Measurements from ENCODE around the gene ACOT13. TPM values are rescaled to one million over a fixed set of nuclear protein-coding genes. Genes with fewer than 3 reads are reported as not detected.

The ACOT13 gene
- total and polyA plus RNA-seq, 2 of the 8 experiments (the other 6 are each of a cell fraction or from before 2014, with no cell fraction given): 27.6 to 40.6 TPM

DNA sequence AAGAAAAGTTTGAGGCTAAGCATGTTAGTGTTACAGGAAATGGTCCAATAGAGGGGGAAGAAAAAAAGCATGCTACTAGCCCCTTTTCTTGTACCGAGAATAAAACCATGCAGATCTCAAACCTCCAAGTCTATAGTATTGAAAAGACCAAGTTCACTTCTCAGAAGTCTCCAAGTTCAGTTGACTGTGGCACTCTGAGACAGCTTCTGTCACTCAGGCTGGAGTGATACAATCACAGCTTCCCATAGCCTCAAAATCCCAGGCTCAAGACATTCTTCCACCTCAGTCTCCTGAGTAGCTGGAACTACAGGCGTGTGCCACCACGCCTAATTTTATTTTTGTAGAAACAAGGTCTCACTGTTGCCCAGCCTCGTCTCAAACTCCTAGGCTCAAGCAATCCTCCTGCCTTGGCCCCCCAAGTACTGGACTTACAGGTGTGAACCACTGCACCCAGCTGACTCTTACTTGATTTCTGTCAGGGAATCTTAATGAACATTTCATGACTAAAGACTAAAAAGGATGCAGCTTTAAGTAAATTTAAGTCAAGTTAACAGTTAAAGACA, 35.9 kb downstream of the ACOT13 start:
- no peak overlapping the region for H2BK5ac ChIP-seq (ENCODE audit: low read depth, low read length)
- no peak for DNase-seq (ENCODE audit: low read depth in 1 of 2, low spot score in 2 of 2)
- no peak for FAIRE-seq
- no peak overlapping the region for H3K18ac ChIP-seq (ENCODE audit: extremely low read depth, low read length)
- no peak overlapping the region for H3K4me2 ChIP-seq (ENCODE audit: insufficient read depth in 1 of 2, low read depth in 2 of 2, low read length in 2 of 2)
- H2BK12ac ChIP-seq (ENCODE audit: low read depth, low read length): no peak overlapping the region
- ChIA-PET CTCF (ENCODE audit: partially characterized antibody) (interaction anchor here (0.7 to 3.4 kb wide), 5 partner anchors 120 to 206 kb away, joined by 3 to 17 read pairs (median 3); no protein-coding TSS in a partner anchor), POLR2A (ENCODE audit: partially characterized antibody) (interaction anchor here (0.6 to 4.8 kb wide), 19 partner anchors 8 to 446 kb away, joined by 3 to 31 read pairs (median 4); partner anchors contain the start of genes C6orf62 and GMNN)
- H3K9ac ChIP-seq (replicated peaks in 1 of 4; ENCODE audit: extremely low read depth in 1 of 4, low read depth in 3 of 4, low read length in 3 of 4): no peak overlapping the region
- H3K79me1 ChIP-seq (ENCODE audit: low read depth, low read length): no peaks in the 10 kb centered on the region
- no peak overlapping the region for H3K23ac ChIP-seq (ENCODE audit: insufficient read length)
- no peak overlapping the region for H2BK120ac ChIP-seq (replicated peaks; ENCODE audit: low read depth, low read length)
- no peak overlapping the region for H2BK15ac ChIP-seq (ENCODE audit: low read length)
- no peaks in the 10 kb centered on the region for H3K4me1 ChIP-seq (replicated peaks in 1 of 4; ENCODE audit: control insufficient read depth in 3 of 4, insufficient read depth in 4 of 4, low read length in 3 of 4)
- H3K27ac ChIP-seq (ENCODE audit: low read depth, low read length): no peak overlapping the region
- no peaks in the 10 kb centered on the region for H3K23me2 ChIP-seq (ENCODE audit: low read depth, low read length)
- WGBS, 2 experiments (ENCODE audit: extremely low coverage in 1 of 2, insufficient coverage in 1 of 2, insufficient read length in 1 of 2, insufficient replicate concordance in 2 of 2, low coverage in 1 of 2, low lambda C conversion rate in 2 of 2, missing lambda C conversion rate in 1 of 2): 85% methylated on average over 4 of the region's 4 CpGs; no CpG with 5 or more reads in 1 of the 2 experiments
- no peak overlapping the region for H3K14ac ChIP-seq (ENCODE audit: insufficient read length)
- no peak overlapping the region for H4K5ac ChIP-seq (ENCODE audit: insufficient read length, low read depth, low read length)
- H4K91ac ChIP-seq (replicated peaks; ENCODE audit: insufficient read length, low read length): no peak overlapping the region
- H4K8ac ChIP-seq (ENCODE audit: extremely low read depth, insufficient read depth, low read length): no peak overlapping the region
- no peak overlapping the region for H2BK20ac ChIP-seq (ENCODE audit: low read length)
- H3K4ac ChIP-seq (replicated peaks; ENCODE audit: insufficient read length, low read depth, low read length): no peak overlapping the region
- H3K9me3 ChIP-seq (ENCODE audit: insufficient read depth in 2 of 2, low read depth in 1 of 2, low read length in 1 of 2): no peaks in the 10 kb centered on the region
- H2AK5ac ChIP-seq (ENCODE audit: low read depth, low read length): no peak overlapping the region
- no peaks in the 10 kb centered on the region for H3K79me2 ChIP-seq (ENCODE audit: control insufficient read depth in 1 of 2, insufficient read depth in 2 of 2, low read length in 2 of 2)
- no peak overlapping the region for H3K4me3 ChIP-seq (ENCODE audit: extremely low read depth in 1 of 4, insufficient read depth in 2 of 4, low read depth in 3 of 4, low read length in 4 of 4)
- no peak overlapping the region for H2AFZ ChIP-seq (ENCODE audit: low read length)
- no peaks in the 10 kb centered on the region for H3K27me3 ChIP-seq (replicated peaks in 1 of 4; ENCODE audit: control insufficient read depth in 3 of 4, extremely low read depth in 1 of 4, insufficient read depth in 3 of 4, low read length in 3 of 4)
- H3K56ac ChIP-seq (replicated peaks; ENCODE audit: insufficient read length, low read depth, low read length): no peak overlapping the region
- H3K36me3 ChIP-seq (ENCODE audit: control insufficient read depth in 2 of 4, insufficient read depth in 4 of 4, low read length in 3 of 4): peaks cover 14 to 78% (median 37%) of the 10 kb centered on the region in 4 experiments
- peaks cover 0 to 10% of the 10 kb centered on the region in 2 experiments for H4K20me1 ChIP-seq (replicated peaks in 1 of 2; ENCODE audit: control insufficient read depth in 1 of 2, insufficient read depth in 2 of 2, low read length in 2 of 2)
